WTC11 (cell line): Measurements from ENCODE around the gene SYT5. TPM values are rescaled to one million over a fixed set of nuclear protein-coding genes. Genes with fewer than 3 reads are reported as not detected.

Source experiments
- ATAC-seq: fragments of 200-7000 bp; cut with Tn5 transposase; 2 replicates; pipeline ENCODE4 v1.10.0; 2021; ENCODE audit warnings: mild to moderate bottlenecking, moderate library complexity
- CTCF ChIA-PET: fragments of 300-600 bp; sonication (Branson Sonifier 250); formaldehyde crosslinking; loops from one replicate; lab custom pipeline; 2021; ENCODE audit warnings: antibody characterized with exemption; lab: Charles Lee
- POLR2A ChIA-PET: fragments of 350-600 bp; sonication (Branson Sonifier 250); formaldehyde crosslinking; loops from one replicate; lab custom pipeline; 2021; ENCODE audit warnings: antibody characterized with exemption; lab: Charles Lee
- DNase-seq: peaks from one replicate; pipeline ENCODE4 v3.0.0; 2021; ENCODE audit warnings: low spot score
- H3K27ac Mint-ChIP-seq: 2 replicates; pipeline ENCODE4 v1.8.0; 2021; ENCODE audit warnings: mixed read lengths
- H3K27me3 Mint-ChIP-seq: 2 replicates; pipeline ENCODE4 v1.8.0; 2021; ENCODE audit warnings: low read depth, mild to moderate bottlenecking, moderate library complexity, mixed read lengths
- H3K36me3 Mint-ChIP-seq: 2 replicates; pipeline ENCODE4 v1.8.0; 2021; ENCODE audit warnings: mixed read lengths
- H3K4me1 Mint-ChIP-seq: 2 replicates; pipeline ENCODE4 v1.8.0; 2022; ENCODE audit warnings: mixed read lengths
- H3K4me3 Mint-ChIP-seq: 2 replicates; pipeline ENCODE4 v1.8.0; 2021; ENCODE audit warnings: mild to moderate bottlenecking, moderate library complexity, mixed read lengths
- H3K9me3 Mint-ChIP-seq: 2 replicates; pipeline ENCODE4 v1.8.0; 2021; ENCODE audit warnings: mixed read lengths
- GRHL2 ChIP-seq: fragments of 250-450 bp; sonication (Bioruptor Pico); IDR thresholded peaks from 2 replicates; pipeline ENCODE4 v1.8.0; 2022; ENCODE audit warnings: mild to moderate bottlenecking, moderate library complexity; ENCODE audit not compliant: insufficient replicate concordance, severe bottlenecking
- HMGA2 ChIP-seq: fragments of 250-450 bp; sonication (Bioruptor Pico); IDR thresholded peaks from 2 replicates; pipeline ENCODE4 v1.4.0; 2021; ENCODE audit warnings: mild to moderate bottlenecking, moderate library complexity
- NFATC4 ChIP-seq: fragments of 250-450 bp; sonication (Bioruptor Pico); IDR thresholded peaks from 2 replicates; pipeline ENCODE4 v1.9.0; 2021; ENCODE audit warnings: mild to moderate bottlenecking
- OVOL2 ChIP-seq: fragments of 250-450 bp; sonication (Bioruptor Pico); IDR thresholded peaks from 2 replicates; pipeline ENCODE4 v1.9.0; 2021; ENCODE audit warnings: mild to moderate bottlenecking, borderline replicate concordance
- SMAD4 ChIP-seq: sonication (generic); formaldehyde crosslinking; IDR thresholded peaks from 2 replicates; pipeline ENCODE4 v1.8.0; 2022; ENCODE audit warnings: mild to moderate bottlenecking, missing genetic modification reagents
- SOX15 ChIP-seq: fragments of 250-450 bp; sonication (Bioruptor Pico); IDR thresholded peaks from 2 replicates; pipeline ENCODE4 v1.9.0; 2021; ENCODE audit warnings: mild to moderate bottlenecking
- TCF7 ChIP-seq: sonication (generic); formaldehyde crosslinking; IDR thresholded peaks from 2 replicates; pipeline ENCODE4 v1.8.0; 2022; ENCODE audit warnings: mild to moderate bottlenecking, low read depth, missing genetic modification reagents, moderate library complexity
- TEAD1 ChIP-seq: sonication (generic); formaldehyde crosslinking; IDR thresholded peaks from 2 replicates; pipeline ENCODE4 v1.8.0; 2022; ENCODE audit warnings: mild to moderate bottlenecking, missing genetic modification reagents
- ZNF138 ChIP-seq: sonication (generic); formaldehyde crosslinking; conservative IDR thresholded peaks from 2 replicates; pipeline ENCODE4 v1.8.1; 2022; ENCODE audit warnings: mild to moderate bottlenecking, moderate library complexity, missing genetic modification reagents
- ZNF416 ChIP-seq: fragments of 250-450 bp; sonication (Bioruptor Pico); IDR thresholded peaks from 2 replicates; pipeline ENCODE4 v1.9.0; 2021; ENCODE audit warnings: mild to moderate bottlenecking, inconsistent platforms
- total RNA-seq: library from RNA; stranded (reverse); gene quantifications from 3 replicates; pipeline ENCODE4 v1.2.3, GENCODE V29; 2021
- TF ChIP-seq, protein P1 (sequence below): sonication (generic); formaldehyde crosslinking; IDR thresholded peaks from 2 replicates; pipeline ENCODE4 v1.8.0; 2022; ENCODE audit warnings: mild to moderate bottlenecking, missing genetic modification reagents
- TF ChIP-seq, protein P2 (sequence below): sonication (generic); formaldehyde crosslinking; IDR thresholded peaks from 2 replicates; pipeline ENCODE4 v1.8.0; 2022; ENCODE audit warnings: missing genetic modification reagents
- TF ChIP-seq, protein P3 (sequence below): fragments of 250-450 bp; sonication (Bioruptor Pico); IDR thresholded peaks from 2 replicates; pipeline ENCODE4 v1.8.0; 2021; ENCODE audit warnings: mild to moderate bottlenecking
- TF ChIP-seq, protein P4 (sequence below): sonication (generic); formaldehyde crosslinking; IDR thresholded peaks from 2 replicates; pipeline ENCODE4 v1.8.1; 2022; ENCODE audit warnings: mild to moderate bottlenecking, moderate library complexity, missing genetic modification reagents
- TF ChIP-seq, protein P5 (sequence below): fragments of 250-450 bp; sonication (Bioruptor Pico); IDR thresholded peaks from 2 replicates; pipeline ENCODE4 v1.9.0; 2021; ENCODE audit warnings: mild to moderate bottlenecking
- TF ChIP-seq, protein P6 (sequence below): sonication (generic); formaldehyde crosslinking; IDR thresholded peaks from 2 replicates; pipeline ENCODE4 v1.8.1; 2023; ENCODE audit warnings: mild to moderate bottlenecking, missing genetic modification reagents, moderate library complexity
- TF ChIP-seq, protein P7 (sequence below): sonication (generic); formaldehyde crosslinking; IDR thresholded peaks from 2 replicates; pipeline ENCODE4 v1.8.1; 2022; ENCODE audit warnings: missing genetic modification reagents, borderline replicate concordance
- TF ChIP-seq, protein P8 (sequence below): sonication (generic); formaldehyde crosslinking; IDR thresholded peaks from 2 replicates; pipeline ENCODE4 v1.8.1; 2022; ENCODE audit warnings: low read depth, missing genetic modification reagents, borderline replicate concordance

The SYT5 gene
- total RNA-seq, 1 experiment from 2014 or later = 0.77 TPM

DNA sequence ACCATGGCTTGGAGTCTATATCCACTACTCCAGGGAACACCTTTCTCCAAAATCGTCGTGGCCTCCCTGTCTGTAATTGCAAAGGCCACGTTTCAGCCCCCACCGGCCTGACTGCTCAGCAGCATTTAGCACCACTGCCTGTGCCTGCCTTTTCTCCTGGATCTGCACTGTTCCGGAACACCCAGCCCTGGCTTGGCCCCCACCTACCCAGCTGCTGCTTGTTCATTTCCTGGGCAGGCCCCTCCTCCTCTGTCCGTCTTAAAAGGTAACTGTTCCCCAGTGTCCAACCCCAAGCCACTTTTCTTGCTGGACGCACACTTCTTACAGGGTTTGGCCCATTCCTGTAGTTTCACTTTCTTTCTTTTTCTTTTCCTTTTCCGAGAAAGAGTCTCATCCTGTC is 8.5 kb upstream of the SYT5 start:
- H3K9me3 Mint-ChIP-seq = no peaks in the 10 kb centered on the region
- H3K36me3 Mint-ChIP-seq = no peaks in the 10 kb centered on the region
- TF ChIP-seq, protein P1, sequence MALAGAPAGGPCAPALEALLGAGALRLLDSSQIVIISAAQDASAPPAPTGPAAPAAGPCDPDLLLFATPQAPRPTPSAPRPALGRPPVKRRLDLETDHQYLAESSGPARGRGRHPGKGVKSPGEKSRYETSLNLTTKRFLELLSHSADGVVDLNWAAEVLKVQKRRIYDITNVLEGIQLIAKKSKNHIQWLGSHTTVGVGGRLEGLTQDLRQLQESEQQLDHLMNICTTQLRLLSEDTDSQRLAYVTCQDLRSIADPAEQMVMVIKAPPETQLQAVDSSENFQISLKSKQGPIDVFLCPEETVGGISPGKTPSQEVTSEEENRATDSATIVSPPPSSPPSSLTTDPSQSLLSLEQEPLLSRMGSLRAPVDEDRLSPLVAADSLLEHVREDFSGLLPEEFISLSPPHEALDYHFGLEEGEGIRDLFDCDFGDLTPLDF = no peak
- TF ChIP-seq, protein P2, sequence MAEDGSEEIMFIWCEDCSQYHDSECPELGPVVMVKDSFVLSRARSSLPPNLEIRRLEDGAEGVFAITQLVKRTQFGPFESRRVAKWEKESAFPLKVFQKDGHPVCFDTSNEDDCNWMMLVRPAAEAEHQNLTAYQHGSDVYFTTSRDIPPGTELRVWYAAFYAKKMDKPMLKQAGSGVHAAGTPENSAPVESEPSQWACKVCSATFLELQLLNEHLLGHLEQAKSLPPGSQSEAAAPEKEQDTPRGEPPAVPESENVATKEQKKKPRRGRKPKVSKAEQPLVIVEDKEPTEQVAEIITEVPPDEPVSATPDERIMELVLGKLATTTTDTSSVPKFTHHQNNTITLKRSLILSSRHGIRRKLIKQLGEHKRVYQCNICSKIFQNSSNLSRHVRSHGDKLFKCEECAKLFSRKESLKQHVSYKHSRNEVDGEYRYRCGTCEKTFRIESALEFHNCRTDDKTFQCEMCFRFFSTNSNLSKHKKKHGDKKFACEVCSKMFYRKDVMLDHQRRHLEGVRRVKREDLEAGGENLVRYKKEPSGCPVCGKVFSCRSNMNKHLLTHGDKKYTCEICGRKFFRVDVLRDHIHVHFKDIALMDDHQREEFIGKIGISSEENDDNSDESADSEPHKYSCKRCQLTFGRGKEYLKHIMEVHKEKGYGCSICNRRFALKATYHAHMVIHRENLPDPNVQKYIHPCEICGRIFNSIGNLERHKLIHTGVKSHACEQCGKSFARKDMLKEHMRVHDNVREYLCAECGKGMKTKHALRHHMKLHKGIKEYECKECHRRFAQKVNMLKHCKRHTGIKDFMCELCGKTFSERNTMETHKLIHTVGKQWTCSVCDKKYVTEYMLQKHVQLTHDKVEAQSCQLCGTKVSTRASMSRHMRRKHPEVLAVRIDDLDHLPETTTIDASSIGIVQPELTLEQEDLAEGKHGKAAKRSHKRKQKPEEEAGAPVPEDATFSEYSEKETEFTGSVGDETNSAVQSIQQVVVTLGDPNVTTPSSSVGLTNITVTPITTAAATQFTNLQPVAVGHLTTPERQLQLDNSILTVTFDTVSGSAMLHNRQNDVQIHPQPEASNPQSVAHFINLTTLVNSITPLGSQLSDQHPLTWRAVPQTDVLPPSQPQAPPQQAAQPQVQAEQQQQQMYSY = no peak
- TF ChIP-seq ZNF416 = no peak
- TF ChIP-seq SOX15 = no peak
- TF ChIP-seq, protein P3, sequence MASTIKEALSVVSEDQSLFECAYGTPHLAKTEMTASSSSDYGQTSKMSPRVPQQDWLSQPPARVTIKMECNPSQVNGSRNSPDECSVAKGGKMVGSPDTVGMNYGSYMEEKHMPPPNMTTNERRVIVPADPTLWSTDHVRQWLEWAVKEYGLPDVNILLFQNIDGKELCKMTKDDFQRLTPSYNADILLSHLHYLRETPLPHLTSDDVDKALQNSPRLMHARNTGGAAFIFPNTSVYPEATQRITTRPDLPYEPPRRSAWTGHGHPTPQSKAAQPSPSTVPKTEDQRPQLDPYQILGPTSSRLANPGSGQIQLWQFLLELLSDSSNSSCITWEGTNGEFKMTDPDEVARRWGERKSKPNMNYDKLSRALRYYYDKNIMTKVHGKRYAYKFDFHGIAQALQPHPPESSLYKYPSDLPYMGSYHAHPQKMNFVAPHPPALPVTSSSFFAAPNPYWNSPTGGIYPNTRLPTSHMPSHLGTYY (CRISPR knock-in tag) = no peak
- TF ChIP-seq, protein P4, sequence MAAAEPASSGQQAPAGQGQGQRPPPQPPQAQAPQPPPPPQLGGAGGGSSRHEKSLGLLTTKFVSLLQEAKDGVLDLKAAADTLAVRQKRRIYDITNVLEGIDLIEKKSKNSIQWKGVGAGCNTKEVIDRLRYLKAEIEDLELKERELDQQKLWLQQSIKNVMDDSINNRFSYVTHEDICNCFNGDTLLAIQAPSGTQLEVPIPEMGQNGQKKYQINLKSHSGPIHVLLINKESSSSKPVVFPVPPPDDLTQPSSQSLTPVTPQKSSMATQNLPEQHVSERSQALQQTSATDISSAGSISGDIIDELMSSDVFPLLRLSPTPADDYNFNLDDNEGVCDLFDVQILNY (CRISPR knock-in tag) = no peak
- TF ChIP-seq SMAD4 (CRISPR knock-in tag) = no peak
- TF ChIP-seq, protein P5, sequence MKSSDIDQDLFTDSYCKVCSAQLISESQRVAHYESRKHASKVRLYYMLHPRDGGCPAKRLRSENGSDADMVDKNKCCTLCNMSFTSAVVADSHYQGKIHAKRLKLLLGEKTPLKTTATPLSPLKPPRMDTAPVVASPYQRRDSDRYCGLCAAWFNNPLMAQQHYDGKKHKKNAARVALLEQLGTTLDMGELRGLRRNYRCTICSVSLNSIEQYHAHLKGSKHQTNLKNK = no peak
- TF ChIP-seq, protein P6, sequence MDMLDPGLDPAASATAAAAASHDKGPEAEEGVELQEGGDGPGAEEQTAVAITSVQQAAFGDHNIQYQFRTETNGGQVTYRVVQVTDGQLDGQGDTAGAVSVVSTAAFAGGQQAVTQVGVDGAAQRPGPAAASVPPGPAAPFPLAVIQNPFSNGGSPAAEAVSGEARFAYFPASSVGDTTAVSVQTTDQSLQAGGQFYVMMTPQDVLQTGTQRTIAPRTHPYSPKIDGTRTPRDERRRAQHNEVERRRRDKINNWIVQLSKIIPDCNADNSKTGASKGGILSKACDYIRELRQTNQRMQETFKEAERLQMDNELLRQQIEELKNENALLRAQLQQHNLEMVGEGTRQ (CRISPR knock-in tag) = no peak
- no peak for TF ChIP-seq TEAD1 (CRISPR knock-in tag)
- TF ChIP-seq HMGA2 = no peak
- no peak for TF ChIP-seq GRHL2 (CRISPR knock-in tag)
- TF ChIP-seq ZNF138 = no peak
- no peak for TF ChIP-seq NFATC4 (CRISPR knock-in tag)
- TF ChIP-seq, protein P7, sequence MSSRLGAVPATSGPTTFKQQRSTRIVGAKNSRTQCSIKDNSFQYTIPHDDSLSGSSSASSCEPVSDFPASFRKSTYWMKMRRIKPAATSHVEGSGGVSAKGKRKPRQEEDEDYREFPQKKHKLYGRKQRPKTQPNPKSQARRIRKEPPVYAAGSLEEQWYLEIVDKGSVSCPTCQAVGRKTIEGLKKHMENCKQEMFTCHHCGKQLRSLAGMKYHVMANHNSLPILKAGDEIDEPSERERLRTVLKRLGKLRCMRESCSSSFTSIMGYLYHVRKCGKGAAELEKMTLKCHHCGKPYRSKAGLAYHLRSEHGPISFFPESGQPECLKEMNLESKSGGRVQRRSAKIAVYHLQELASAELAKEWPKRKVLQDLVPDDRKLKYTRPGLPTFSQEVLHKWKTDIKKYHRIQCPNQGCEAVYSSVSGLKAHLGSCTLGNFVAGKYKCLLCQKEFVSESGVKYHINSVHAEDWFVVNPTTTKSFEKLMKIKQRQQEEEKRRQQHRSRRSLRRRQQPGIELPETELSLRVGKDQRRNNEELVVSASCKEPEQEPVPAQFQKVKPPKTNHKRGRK = no peak
- no peak for TF ChIP-seq OVOL2
- no peak for TF ChIP-seq TCF7 (CRISPR knock-in tag)
- TF ChIP-seq, protein P8, sequence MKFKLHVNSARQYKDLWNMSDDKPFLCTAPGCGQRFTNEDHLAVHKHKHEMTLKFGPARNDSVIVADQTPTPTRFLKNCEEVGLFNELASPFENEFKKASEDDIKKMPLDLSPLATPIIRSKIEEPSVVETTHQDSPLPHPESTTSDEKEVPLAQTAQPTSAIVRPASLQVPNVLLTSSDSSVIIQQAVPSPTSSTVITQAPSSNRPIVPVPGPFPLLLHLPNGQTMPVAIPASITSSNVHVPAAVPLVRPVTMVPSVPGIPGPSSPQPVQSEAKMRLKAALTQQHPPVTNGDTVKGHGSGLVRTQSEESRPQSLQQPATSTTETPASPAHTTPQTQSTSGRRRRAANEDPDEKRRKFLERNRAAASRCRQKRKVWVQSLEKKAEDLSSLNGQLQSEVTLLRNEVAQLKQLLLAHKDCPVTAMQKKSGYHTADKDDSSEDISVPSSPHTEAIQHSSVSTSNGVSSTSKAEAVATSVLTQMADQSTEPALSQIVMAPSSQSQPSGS (CRISPR knock-in tag) = no peak
- ChIA-PET POLR2A (no interaction called here), CTCF (no interaction called here)
- ATAC-seq (no peak), DNase-seq (no peak)
- no peak overlapping the region for H3K27ac Mint-ChIP-seq
- H3K4me1 Mint-ChIP-seq = peaks cover 4% of the 10 kb centered on the region; the same call in 1 of the 2 replicates
- no peak overlapping the region for H3K4me3 Mint-ChIP-seq
- H3K27me3 Mint-ChIP-seq = peaks cover 50% of the 10 kb centered on the region
